ENCODE measurements around the gene ACIN1. TPM values are rescaled to one million over a fixed set of nuclear protein-coding genes. Genes with fewer than 3 reads are reported as not detected.

Gene ACIN1
- total and polyA plus RNA-seq, 12 donors, result 35.7 to 119 (median 68.0) TPM

GRCh38 chr14:23090254-23090636 lies 4.7 kb downstream of the ACIN1 start:
- intact Hi-C loops (cut with DNase I), result no loop called here
- no peaks in the 10 kb centered on the region for H3K27me3 ChIP-seq
- 33 to 48% methylated on average over 4 of the region's 4 CpGs for WGBS, 2 donors
- H3K9me3 ChIP-seq, result no peaks in the 10 kb centered on the region
- H3K4me3 ChIP-seq, result no peak overlapping the region
- peak overlapping the region in 1 of 10 donors; percentile 12 for H3K27ac ChIP-seq
- ATAC-seq (no peak), DNase-seq (no peak)
- peaks cover 5 to 57% (median 30%) of the 10 kb centered on the region in 9 donors for H3K4me1 ChIP-seq
- H3K36me3 ChIP-seq, result peaks cover 0 to 81% (median 48%) of the 10 kb centered on the region in 9 donors
- TF ChIP-seq CTCF (IDR thresholded peaks at IDR 0.05), result no peak

- TF ChIP-seq CTCF (IDR thresholded peaks at IDR 0.05), result no peak
- WGBS, 2 donors, result 89 to 90% methylated on average over 12 of the region's 12 CpGs
- Histone ChIP-seq H3K27me3 (no peaks in the 10 kb centered on the region), H3K9me3 (no peaks in the 10 kb centered on the region), H3K4me3 (no peak overlapping the region), H3K4me1 (peaks cover 5 to 61% (median 30%) of the 10 kb centered on the region in 9 donors), H3K27ac (peak overlapping the region in 1 of 10 donors; percentile 12), H3K36me3 (peaks cover 0 to 87% (median 53%) of the 10 kb centered on the region in 9 donors)
- no peak for ATAC-seq
- no peak for DNase-seq
- intact Hi-C loops (cut with DNase I), result no loop called here
Measured at GRCh38 chr14:23089498-23090253, 5.3 kb downstream of the ACIN1 start.

- H3K27ac ChIP-seq, result no peak overlapping the region
- 93% methylated on average over 1 of the region's 1 CpG for WGBS, 2 donors
Measured at GRCh38 chr14:23086565-23086964, 8.4 kb downstream of the ACIN1 start.

GRCh38 chr14:23085458-23085857 lies 9.5 kb downstream of the ACIN1 start:
- H3K27ac ChIP-seq, result no peak overlapping the region
- no peak overlapping the region for H3K4me3 ChIP-seq
- DNase-seq (no peak), ATAC-seq (no peak)
- H3K27me3 ChIP-seq, result no peaks in the 10 kb centered on the region
- intact Hi-C loops (cut with DNase I), result no loop called here
- no peaks in the 10 kb centered on the region for H3K9me3 ChIP-seq
- WGBS, 2 donors, result 79% methylated on average over 3 of the region's 3 CpGs
- TF ChIP-seq CTCF (IDR thresholded peaks at IDR 0.05), result no peak
- H3K4me1 ChIP-seq, result peaks cover 0 to 34% (median 11%) of the 10 kb centered on the region in 9 donors
- peaks cover 0 to 100% (median 74%) of the 10 kb centered on the region in 9 donors for H3K36me3 ChIP-seq

More at GRCh38 chr14:23086565-23086964, 8.4 kb downstream of the ACIN1 start:
- no peaks in the 10 kb centered on the region for H3K9me3 ChIP-seq
- H3K4me3 ChIP-seq, result no peak overlapping the region
- ATAC-seq, result no peak
- no peak for DNase-seq
- no peaks in the 10 kb centered on the region for H3K27me3 ChIP-seq
- intact Hi-C loops (cut with DNase I), result no loop called here
- peaks cover 0 to 100% (median 66%) of the 10 kb centered on the region in 9 donors for H3K36me3 ChIP-seq
- TF ChIP-seq CTCF (IDR thresholded peaks at IDR 0.05), result no peak
- H3K4me1 ChIP-seq, result peaks cover 0 to 34% (median 11%) of the 10 kb centered on the region in 9 donors

Data from heart right ventricle (tissue), 16 donors.